Hepatocyte (in vitro differentiated cells): ENCODE data around the gene TBC1D24.

Source experiments
- CTCF ChIP-seq: fragments of 200-600 bp; sonication (generic); IDR thresholded peaks from 2 replicates; pipeline ENCODE4 v1.5.1; 2016; ENCODE audit warnings: antibody characterized with exemption, mild to moderate bottlenecking; ENCODE audit not compliant: poor library complexity
- EZH2 ChIP-seq: fragments of 200-600 bp; sonication (generic); IDR thresholded peaks from 2 replicates; pipeline ENCODE4 v1.6.1; 2016; ENCODE audit warnings: antibody characterized with exemption, mild to moderate bottlenecking, borderline replicate concordance

GRCh38 chr16:2482708-2483534 is 8.0 kb downstream of the TBC1D24 start:
- no peak for TF ChIP-seq CTCF
- TF ChIP-seq EZH2 = no peak
